NB4 (cell line): ENCODE results near the gene NFKB1.

Experiments used
- MYC ChIP-seq: IDR thresholded peaks from 2 replicates; pipeline ENCODE4 v1.6.1; 2011; ENCODE audit warnings: low read depth, low read length
- POLR2A ChIP-seq: IDR thresholded peaks from 2 replicates; pipeline ENCODE4 v1.6.1; 2011; ENCODE audit warnings: mild to moderate bottlenecking; ENCODE audit not compliant: insufficient read length; ENCODE audit errors: extremely low read depth
- TF ChIP-seq, protein P1 (sequence below): IDR thresholded peaks from one replicate; pipeline ENCODE4 v1.5.1; 2012; ENCODE audit warnings: low read depth, low read length
- TF ChIP-seq, protein P2 (sequence below): IDR thresholded peaks from 2 replicates; pipeline ENCODE4 v1.6.1; 2011; ENCODE audit warnings: low read depth, low read length

DNA sequence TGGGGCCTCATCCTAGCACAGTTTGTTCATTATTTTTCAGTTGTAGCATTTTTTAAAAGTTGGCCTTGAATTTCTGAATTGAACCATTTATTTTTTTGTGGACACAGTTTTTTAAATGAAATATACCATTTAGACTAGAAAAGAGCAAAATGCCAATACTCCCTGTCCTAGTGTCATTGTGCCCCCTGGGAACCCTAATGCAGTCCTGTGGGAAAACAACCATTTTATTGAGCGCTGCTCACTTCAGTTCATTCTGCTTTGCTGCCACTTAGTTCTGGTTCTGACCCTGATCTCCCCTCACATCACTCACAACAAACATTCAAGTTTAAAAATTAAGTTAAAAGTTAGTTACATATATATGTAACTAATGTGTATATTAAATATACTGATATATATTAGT is 5.4 kb downstream of the NFKB1 start:
- TF ChIP-seq, protein P1, sequence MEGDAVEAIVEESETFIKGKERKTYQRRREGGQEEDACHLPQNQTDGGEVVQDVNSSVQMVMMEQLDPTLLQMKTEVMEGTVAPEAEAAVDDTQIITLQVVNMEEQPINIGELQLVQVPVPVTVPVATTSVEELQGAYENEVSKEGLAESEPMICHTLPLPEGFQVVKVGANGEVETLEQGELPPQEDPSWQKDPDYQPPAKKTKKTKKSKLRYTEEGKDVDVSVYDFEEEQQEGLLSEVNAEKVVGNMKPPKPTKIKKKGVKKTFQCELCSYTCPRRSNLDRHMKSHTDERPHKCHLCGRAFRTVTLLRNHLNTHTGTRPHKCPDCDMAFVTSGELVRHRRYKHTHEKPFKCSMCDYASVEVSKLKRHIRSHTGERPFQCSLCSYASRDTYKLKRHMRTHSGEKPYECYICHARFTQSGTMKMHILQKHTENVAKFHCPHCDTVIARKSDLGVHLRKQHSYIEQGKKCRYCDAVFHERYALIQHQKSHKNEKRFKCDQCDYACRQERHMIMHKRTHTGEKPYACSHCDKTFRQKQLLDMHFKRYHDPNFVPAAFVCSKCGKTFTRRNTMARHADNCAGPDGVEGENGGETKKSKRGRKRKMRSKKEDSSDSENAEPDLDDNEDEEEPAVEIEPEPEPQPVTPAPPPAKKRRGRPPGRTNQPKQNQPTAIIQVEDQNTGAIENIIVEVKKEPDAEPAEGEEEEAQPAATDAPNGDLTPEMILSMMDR: no peak
- TF ChIP-seq POLR2A (no peak), MYC (no peak)
- TF ChIP-seq, protein P2, sequence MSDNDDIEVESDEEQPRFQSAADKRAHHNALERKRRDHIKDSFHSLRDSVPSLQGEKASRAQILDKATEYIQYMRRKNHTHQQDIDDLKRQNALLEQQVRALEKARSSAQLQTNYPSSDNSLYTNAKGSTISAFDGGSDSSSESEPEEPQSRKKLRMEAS: no peak
